HL-60 (cell line): ENCODE data around the gene CXCL8.

Experiments
- CTCF ChIP-seq: IDR thresholded peaks from one replicate; pipeline ENCODE4 v1.5.1; 2011; ENCODE audit warnings: low read length, control low read depth, inconsistent platforms; ENCODE audit not compliant: insufficient read depth
- GABPA ChIP-seq: IDR thresholded peaks from 2 replicates; pipeline ENCODE4 v1.6.1; 2012; ENCODE audit warnings: low read depth
- POLR2AphosphoS5 ChIP-seq: IDR thresholded peaks from 2 replicates; pipeline ENCODE4 v1.6.1; 2012; ENCODE audit warnings: low read depth
- REST ChIP-seq: IDR thresholded peaks from 2 replicates; pipeline ENCODE4 v1.6.1; 2012; ENCODE audit warnings: low read depth; ENCODE audit not compliant: insufficient replicate concordance

- TF ChIP-seq CTCF: no peak
- TF ChIP-seq GABPA: no peak
- no peak for TF ChIP-seq POLR2AphosphoS5
- no peak for TF ChIP-seq REST
Observed at GRCh38 chr4:73728091-73728741, 12.2 kb upstream of the CXCL8 start.
